HG02885 (cell line): ENCODE data around the gene GDPD4.
A peak's percentile ranks its signal among the peaks of the same experiment; 100 is the strongest.

Experiments used
- ATAC-seq: cut with Tn5 transposase; IDR thresholded peaks from one replicate; pipeline ENCODE4 v1.9.1; 2021; ENCODE audit warnings: mild to moderate bottlenecking; ENCODE audit not compliant: unreplicated experiment, poor library complexity

Gene GDPD4

GRCh38 chr11:77193911-77194830 lies 107.3 kb downstream of the GDPD4 start:
- no peak for ATAC-seq

GRCh38 chr11:77193167-77193566 lies 108.3 kb downstream of the GDPD4 start:
- no peak for ATAC-seq

- ATAC-seq: peak; percentile 52
Measured at GRCh38 chr11:77191823-77192495, 109.5 kb downstream of the GDPD4 start.

- ATAC-seq: no peak
Measured at GRCh38 chr11:77191429-77191822, 110.1 kb downstream of the GDPD4 start.

GRCh38 chr11:77190331-77191075 lies 111.0 kb downstream of the GDPD4 start:
- no peak for ATAC-seq

GRCh38 chr11:77189588-77190210 lies 111.8 kb downstream of the GDPD4 start:
- ATAC-seq: no peak

GRCh38 chr11:77188633-77189491 lies 112.6 kb downstream of the GDPD4 start:
- ATAC-seq: no peak

GRCh38 chr11:77187776-77188632 lies 113.5 kb downstream of the GDPD4 start:
- no peak for ATAC-seq

- ATAC-seq: no peak
Measured at GRCh38 chr11:77187111-77187750, 114.3 kb downstream of the GDPD4 start.

GRCh38 chr11:77186302-77186701 lies 115.2 kb downstream of the GDPD4 start:
- ATAC-seq: no peak

- ATAC-seq: no peak
Measured at GRCh38 chr11:77184136-77184860, 117.2 kb downstream of the GDPD4 start.

- no peak for ATAC-seq
Measured at GRCh38 chr11:77183431-77183984, 118.0 kb downstream of the GDPD4 start.

GRCh38 chr11:77182542-77183430 lies 118.7 kb downstream of the GDPD4 start:
- no peak for ATAC-seq

GRCh38 chr11:77181799-77182541 lies 119.5 kb downstream of the GDPD4 start:
- ATAC-seq: no peak

- ATAC-seq: no peak
Measured at GRCh38 chr11:77181226-77181625, 120.3 kb downstream of the GDPD4 start.

GRCh38 chr11:77180346-77180745 lies 121.1 kb downstream of the GDPD4 start:
- ATAC-seq: no peak
